ENCODE data around the gene BRAF.
"Not testable (repeated sequence)": the region's sequence is repeated elsewhere in the genome, so short reads cannot be mapped to it uniquely, and the experiment has no call there.

The BRAF gene

DNA sequence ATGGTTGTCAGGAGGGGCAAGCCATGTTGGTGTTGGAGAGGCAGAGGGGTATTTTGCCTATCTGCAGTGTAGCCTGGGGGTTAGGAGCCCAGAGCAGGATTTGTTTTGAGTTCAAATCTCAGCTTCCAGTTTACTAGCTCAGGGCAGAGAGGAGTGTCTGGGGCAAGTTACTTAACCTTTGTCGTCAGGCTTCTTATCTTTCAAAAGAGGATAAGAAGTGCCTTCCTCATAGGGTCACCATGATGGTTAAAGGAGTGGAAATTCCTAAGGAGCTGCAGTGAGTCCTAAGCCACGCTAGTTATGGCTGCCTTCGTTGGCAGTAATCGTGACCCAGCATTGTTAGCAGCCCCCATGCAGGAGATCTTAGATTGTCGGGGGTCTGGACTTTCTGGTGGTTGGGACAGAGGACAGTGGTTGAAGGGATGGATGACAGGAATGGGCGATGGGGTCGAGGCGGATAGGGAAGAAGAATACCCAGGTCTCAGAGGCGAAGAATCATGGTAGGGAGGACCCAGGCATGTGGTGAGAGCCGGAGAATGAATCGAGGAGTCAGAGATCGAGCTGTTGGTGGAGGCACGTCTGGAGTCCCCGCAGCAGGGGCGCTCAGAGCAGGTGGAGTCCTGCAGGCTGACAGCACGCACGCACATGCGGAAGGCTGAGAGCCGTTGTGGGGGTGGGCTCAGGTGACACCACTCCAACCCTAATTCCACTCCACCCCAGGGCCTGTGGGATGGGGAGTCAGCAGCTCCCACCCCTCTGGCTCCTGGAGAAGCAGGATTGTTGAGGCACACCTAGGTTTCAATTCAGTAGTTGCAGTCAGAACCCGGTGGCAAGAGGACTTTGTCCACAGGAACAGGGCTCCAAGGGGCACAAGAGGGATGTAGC lies 240.4 kb downstream of the BRAF start:
- H3K4me3 ChIP-seq (ENCODE audit: low read length) = no peak overlapping the region
- H3K36me3 ChIP-seq (ENCODE audit: insufficient read depth, low read depth, low read length) = no peaks in the 10 kb centered on the region
- H3K4me1 ChIP-seq (ENCODE audit: insufficient read depth, low read length) = no peaks in the 10 kb centered on the region
- no peak overlapping the region for H3K9ac ChIP-seq (ENCODE audit: low read depth, low read length)
- H3K27ac ChIP-seq (ENCODE audit: low read length) = no peak overlapping the region
- H3K27me3 ChIP-seq (ENCODE audit: insufficient read depth, low read length) = no peaks in the 10 kb centered on the region
- no peaks in the 10 kb centered on the region for H3K9me3 ChIP-seq (ENCODE audit: insufficient read depth, low read depth, low read length)

- no peaks in the 10 kb centered on the region for H3K36me3 ChIP-seq (ENCODE audit: insufficient read depth, low read depth, low read length)
- H3K27ac ChIP-seq (ENCODE audit: low read length) = no peak overlapping the region
- no peak overlapping the region for H3K4me3 ChIP-seq (ENCODE audit: low read length)
- H3K4me1 ChIP-seq (ENCODE audit: insufficient read depth, low read length) = no peaks in the 10 kb centered on the region
- no peak overlapping the region for H3K9ac ChIP-seq (ENCODE audit: low read depth, low read length)
- no peaks in the 10 kb centered on the region for H3K27me3 ChIP-seq (ENCODE audit: insufficient read depth, low read length)
- no peaks in the 10 kb centered on the region for H3K9me3 ChIP-seq (ENCODE audit: insufficient read depth, low read depth, low read length)
Measured at GRCh38 chr7:140683657-140684056, 241.1 kb downstream of the BRAF start.

DNA sequence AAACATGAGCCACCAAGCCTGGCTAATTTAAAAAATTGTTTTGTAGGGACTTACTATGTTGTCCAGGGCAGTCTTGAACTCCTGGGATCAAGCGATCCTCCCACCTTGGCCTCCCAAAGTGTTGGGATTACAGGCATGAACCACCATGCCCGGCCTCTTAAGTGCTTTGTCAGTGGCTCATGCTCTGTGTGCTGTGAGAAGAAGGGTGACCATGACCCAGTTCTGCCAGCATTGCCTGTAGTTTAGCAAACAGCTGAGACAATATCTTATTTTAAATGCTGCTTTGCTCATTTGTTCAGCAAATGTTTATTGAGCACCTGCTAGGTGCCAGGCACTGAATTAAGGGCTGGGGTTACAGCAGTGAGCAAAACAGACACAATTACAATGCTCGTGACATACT lies 243.0 kb downstream of the BRAF start:
- Histone ChIP-seq H3K9ac (ENCODE audit: low read depth, low read length) (no peak overlapping the region), H3K4me3 (ENCODE audit: low read length) (no peak overlapping the region), H3K27me3 (ENCODE audit: insufficient read depth, low read length) (no peaks in the 10 kb centered on the region), H3K4me1 (ENCODE audit: insufficient read depth, low read length) (no peaks in the 10 kb centered on the region), H3K9me3 (ENCODE audit: insufficient read depth, low read depth, low read length) (no peaks in the 10 kb centered on the region), H3K36me3 (ENCODE audit: insufficient read depth, low read depth, low read length) (no peaks in the 10 kb centered on the region), H3K27ac (ENCODE audit: low read length) (no peak overlapping the region)

DNA sequence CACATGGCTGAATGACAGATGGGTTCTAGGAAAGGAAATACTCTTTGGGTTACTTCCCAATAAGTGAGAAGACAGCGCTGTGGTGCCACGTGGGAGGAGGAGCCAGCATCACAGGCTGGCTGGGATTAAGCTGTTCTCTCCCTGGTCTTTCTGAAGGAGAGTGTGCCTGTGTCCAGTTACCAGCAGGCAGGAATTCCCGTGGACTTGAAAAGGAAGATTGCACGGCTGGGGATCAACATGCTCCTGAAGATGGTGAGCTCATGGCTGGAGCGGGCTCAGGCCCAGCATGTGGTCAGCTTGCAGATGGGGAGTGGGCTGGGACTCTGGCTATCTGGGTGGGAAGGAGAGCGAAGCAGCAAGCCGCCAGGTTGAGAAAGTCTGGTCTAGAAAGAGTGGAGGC lies 243.8 kb downstream of the BRAF start:
- Histone ChIP-seq H3K27me3 (ENCODE audit: insufficient read depth, low read length) (no peaks in the 10 kb centered on the region), H3K4me1 (ENCODE audit: insufficient read depth, low read length) (no peaks in the 10 kb centered on the region), H3K27ac (ENCODE audit: low read length) (no peak overlapping the region), H3K9me3 (ENCODE audit: insufficient read depth, low read depth, low read length) (no peaks in the 10 kb centered on the region), H3K4me3 (ENCODE audit: low read length) (no peak overlapping the region), H3K9ac (ENCODE audit: low read depth, low read length) (no peak overlapping the region), H3K36me3 (ENCODE audit: insufficient read depth, low read depth, low read length) (no peaks in the 10 kb centered on the region)

DNA sequence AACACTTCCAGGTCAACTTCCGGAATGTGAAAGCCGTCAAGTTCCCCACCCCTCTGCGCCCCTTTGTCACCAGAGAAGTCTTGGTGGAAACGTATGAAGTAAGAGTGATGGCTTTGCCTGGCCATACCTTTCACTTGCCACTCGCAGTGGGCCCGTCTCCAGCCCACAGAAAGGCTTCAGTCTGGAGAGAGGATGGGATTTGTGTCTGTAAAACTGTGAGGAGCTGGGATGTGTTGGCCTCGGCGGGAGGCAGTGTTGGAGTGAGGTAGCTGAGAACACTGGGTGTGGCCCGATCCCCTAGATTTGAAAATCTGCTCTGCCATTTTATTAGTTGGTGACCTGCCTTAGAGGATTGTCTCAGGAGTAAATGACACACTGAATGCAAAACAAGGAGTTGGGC lies 245.5 kb downstream of the BRAF start:
- no peak overlapping the region for H3K9ac ChIP-seq (ENCODE audit: low read depth, low read length)
- peaks cover 4% of the 10 kb centered on the region for H3K27me3 ChIP-seq (ENCODE audit: insufficient read depth, low read length)
- H3K27ac ChIP-seq (ENCODE audit: low read length) = no peak overlapping the region
- H3K36me3 ChIP-seq (ENCODE audit: insufficient read depth, low read depth, low read length) = no peaks in the 10 kb centered on the region
- H3K9me3 ChIP-seq (ENCODE audit: insufficient read depth, low read depth, low read length) = no peaks in the 10 kb centered on the region
- no peaks in the 10 kb centered on the region for H3K4me1 ChIP-seq (ENCODE audit: insufficient read depth, low read length)
- H3K4me3 ChIP-seq (ENCODE audit: low read length) = no peak overlapping the region

DNA sequence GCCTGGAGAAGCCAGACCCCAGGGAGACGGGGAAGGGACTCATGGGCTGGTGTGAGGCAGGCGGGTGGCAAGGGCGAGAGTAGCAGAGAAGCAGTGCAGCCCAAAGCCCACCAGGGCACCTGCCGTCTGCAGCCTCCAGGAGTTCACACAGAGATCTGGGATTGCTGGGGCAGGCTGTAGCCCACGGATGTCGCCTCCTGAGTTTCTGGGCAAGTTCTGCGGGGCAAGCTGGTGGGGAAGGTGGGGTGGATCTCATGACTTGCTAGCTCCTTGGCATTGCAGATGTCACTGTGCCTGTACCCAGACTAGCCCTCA lies 246.0 kb downstream of the BRAF start:
- Histone ChIP-seq H3K9me3 (ENCODE audit: insufficient read depth, low read depth, low read length) (no peaks in the 10 kb centered on the region), H3K27me3 (ENCODE audit: insufficient read depth, low read length) (peaks cover 8% of the 10 kb centered on the region), H3K36me3 (ENCODE audit: insufficient read depth, low read depth, low read length) (no peaks in the 10 kb centered on the region), H3K27ac (ENCODE audit: low read length) (no peak overlapping the region), H3K9ac (ENCODE audit: low read depth, low read length) (no peak overlapping the region), H3K4me3 (ENCODE audit: low read length) (no peak overlapping the region), H3K4me1 (ENCODE audit: insufficient read depth, low read length) (no peaks in the 10 kb centered on the region)

GRCh38 chr7:140678081-140678815 lies 246.5 kb downstream of the BRAF start:
- Histone ChIP-seq H3K9ac (ENCODE audit: low read depth, low read length) (no peak overlapping the region), H3K9me3 (ENCODE audit: insufficient read depth, low read depth, low read length) (no peaks in the 10 kb centered on the region), H3K4me1 (ENCODE audit: insufficient read depth, low read length) (no peaks in the 10 kb centered on the region), H3K27me3 (ENCODE audit: insufficient read depth, low read length) (peaks cover 13% of the 10 kb centered on the region), H3K4me3 (ENCODE audit: low read length) (no peak overlapping the region), H3K27ac (ENCODE audit: low read length) (no peak overlapping the region), H3K36me3 (ENCODE audit: insufficient read depth, low read depth, low read length) (no peaks in the 10 kb centered on the region)

DNA sequence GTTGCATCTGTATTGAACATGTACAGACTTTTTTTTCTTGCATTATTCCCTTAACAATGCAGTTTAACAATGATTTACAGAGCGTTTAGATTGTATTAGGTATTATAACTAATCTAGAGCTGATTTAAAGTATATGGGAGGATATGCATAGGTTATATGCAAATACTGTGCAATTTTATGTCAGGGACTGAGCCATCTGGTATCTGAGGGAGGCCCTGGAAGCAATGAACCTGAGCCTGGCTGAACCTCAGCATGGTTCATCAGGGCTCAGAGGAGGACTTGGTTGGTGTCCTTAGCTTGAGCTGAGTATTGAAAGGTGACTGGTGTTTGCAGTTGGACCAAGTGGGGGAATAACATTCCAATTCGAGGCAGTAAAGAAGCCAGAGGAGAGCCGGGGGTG lies 247.2 kb downstream of the BRAF start:
- Histone ChIP-seq H3K9ac (ENCODE audit: low read depth, low read length) (no peak overlapping the region), H3K4me3 (ENCODE audit: low read length) (no peak overlapping the region), H3K27me3 (ENCODE audit: insufficient read depth, low read length) (peaks cover 16% of the 10 kb centered on the region), H3K4me1 (ENCODE audit: insufficient read depth, low read length) (no peaks in the 10 kb centered on the region; the same call in 1 of the 2 replicates), H3K36me3 (ENCODE audit: insufficient read depth, low read depth, low read length) (no peaks in the 10 kb centered on the region), H3K27ac (ENCODE audit: low read length) (no peak overlapping the region), H3K9me3 (ENCODE audit: insufficient read depth, low read depth, low read length) (no peaks in the 10 kb centered on the region)

GRCh38 chr7:140676956-140677355 lies 247.8 kb downstream of the BRAF start:
- H3K27ac ChIP-seq (ENCODE audit: low read length); H3K4me3 ChIP-seq (ENCODE audit: low read length); H3K36me3 ChIP-seq (ENCODE audit: insufficient read depth, low read depth, low read length); H3K4me1 ChIP-seq (ENCODE audit: insufficient read depth, low read length); H3K9ac ChIP-seq (ENCODE audit: low read depth, low read length); H3K9me3 ChIP-seq (ENCODE audit: insufficient read depth, low read depth, low read length): not testable (repeated sequence)
- H3K27me3 ChIP-seq (ENCODE audit: insufficient read depth, low read length) = peaks cover 22% of the 10 kb centered on the region

GRCh38 chr7:140676306-140676705 lies 248.4 kb downstream of the BRAF start:
- no peaks in the 10 kb centered on the region for H3K9me3 ChIP-seq (ENCODE audit: insufficient read depth, low read depth, low read length)
- peaks cover 24% of the 10 kb centered on the region for H3K27me3 ChIP-seq (ENCODE audit: insufficient read depth, low read length)
- H3K4me3 ChIP-seq (ENCODE audit: low read length) = no peak overlapping the region
- H3K36me3 ChIP-seq (ENCODE audit: insufficient read depth, low read depth, low read length) = no peaks in the 10 kb centered on the region
- H3K27ac ChIP-seq (ENCODE audit: low read length) = no peak overlapping the region
- H3K4me1 ChIP-seq (ENCODE audit: insufficient read depth, low read length) = peaks cover 4% of the 10 kb centered on the region; the same call in 1 of the 2 replicates
- H3K9ac ChIP-seq (ENCODE audit: low read depth, low read length) = no peak overlapping the region

- no peak overlapping the region for H3K4me3 ChIP-seq (ENCODE audit: low read length)
- no peak overlapping the region for H3K9ac ChIP-seq (ENCODE audit: low read depth, low read length)
- H3K27me3 ChIP-seq (ENCODE audit: insufficient read depth, low read length) = peaks cover 24% of the 10 kb centered on the region
- H3K9me3 ChIP-seq (ENCODE audit: insufficient read depth, low read depth, low read length) = no peaks in the 10 kb centered on the region
- no peak overlapping the region for H3K27ac ChIP-seq (ENCODE audit: low read length)
- peaks cover 4% of the 10 kb centered on the region; the same call in 1 of the 2 replicates for H3K4me1 ChIP-seq (ENCODE audit: insufficient read depth, low read length)
- H3K36me3 ChIP-seq (ENCODE audit: insufficient read depth, low read depth, low read length) = no peaks in the 10 kb centered on the region
Measured at GRCh38 chr7:140675726-140676125, 249.0 kb downstream of the BRAF start.

Data from iPS-20b (cell line).